Ishikawa (cell line): ENCODE measurements around the gene DCLRE1C.

Source experiments
- CEBPB ChIP-seq: IDR thresholded peaks from 2 replicates; pipeline ENCODE4 v1.6.1; 2012
- CREB1 ChIP-seq: IDR thresholded peaks from 2 replicates; pipeline ENCODE4 v1.6.1; 2012; ENCODE audit warnings: low read depth
- EGR1 ChIP-seq: IDR thresholded peaks from 2 replicates; pipeline ENCODE4 v1.6.1; 2012
- EP300 ChIP-seq: IDR thresholded peaks from 2 replicates; pipeline ENCODE4 v1.6.1; 2012; ENCODE audit warnings: borderline replicate concordance
- FOXM1 ChIP-seq: IDR thresholded peaks from 2 replicates; pipeline ENCODE4 v1.6.1; 2012; ENCODE audit warnings: low read depth, borderline replicate concordance
- NFIC ChIP-seq: IDR thresholded peaks from 2 replicates; pipeline ENCODE4 v1.6.1; 2012
- RAD21 ChIP-seq: IDR thresholded peaks from 2 replicates; pipeline ENCODE4 v1.6.1; 2012; ENCODE audit warnings: low read depth
- REST ChIP-seq: IDR thresholded peaks from 2 replicates; pipeline ENCODE4 v1.6.1; 2012; ENCODE audit warnings: low read depth, mild to moderate bottlenecking
- TAF1 ChIP-seq: IDR thresholded peaks from 2 replicates; pipeline ENCODE4 v1.6.1; 2012; ENCODE audit warnings: low read depth, mild to moderate bottlenecking
- TCF12 ChIP-seq: IDR thresholded peaks from 2 replicates; pipeline ENCODE4 v1.6.1; 2012; ENCODE audit warnings: low read depth
- TEAD4 ChIP-seq: IDR thresholded peaks from 2 replicates; pipeline ENCODE4 v1.6.1; 2012
- USF1 ChIP-seq: IDR thresholded peaks from 2 replicates; pipeline ENCODE4 v1.6.1; 2012
- YY1 ChIP-seq: IDR thresholded peaks from 2 replicates; pipeline ENCODE4 v1.6.1; 2012; ENCODE audit warnings: low read depth
- ZBTB7A ChIP-seq: IDR thresholded peaks from 2 replicates; pipeline ENCODE4 v1.6.1; 2012; ENCODE audit warnings: low read depth
- TF ChIP-seq, protein P1 (sequence below): IDR thresholded peaks from 2 replicates; pipeline ENCODE4 v1.6.1; 2012

Gene DCLRE1C

DNA sequence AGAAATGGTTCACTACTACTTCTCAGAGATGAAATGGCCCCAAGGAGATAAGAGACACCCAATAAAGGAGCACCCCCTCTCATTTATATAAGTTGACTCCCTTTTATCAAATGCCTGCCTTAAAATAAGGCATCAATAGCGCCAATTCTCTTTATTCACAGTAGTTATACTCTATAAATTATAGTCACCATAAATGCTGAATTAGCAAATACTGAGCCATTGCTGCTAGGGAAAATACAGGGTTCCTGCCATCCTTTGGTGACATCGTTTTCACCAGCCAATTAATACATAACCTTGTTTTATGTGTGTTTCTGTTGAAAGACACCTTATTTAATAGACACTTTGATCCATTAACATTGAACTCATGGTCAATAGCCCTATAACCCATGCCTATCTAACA lies 28.6 kb downstream of the DCLRE1C start:
- TF ChIP-seq NFIC (no peak), TAF1 (no peak), EP300 (no peak), YY1 (no peak), EGR1 (no peak), FOXM1 (no peak), USF1 (no peak), TCF12 (no peak), REST (no peak), CREB1 (no peak), ZBTB7A (no peak), CEBPB (no peak), TEAD4 (no peak)
- TF ChIP-seq, protein P1, sequence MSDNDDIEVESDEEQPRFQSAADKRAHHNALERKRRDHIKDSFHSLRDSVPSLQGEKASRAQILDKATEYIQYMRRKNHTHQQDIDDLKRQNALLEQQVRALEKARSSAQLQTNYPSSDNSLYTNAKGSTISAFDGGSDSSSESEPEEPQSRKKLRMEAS, result no peak

DNA sequence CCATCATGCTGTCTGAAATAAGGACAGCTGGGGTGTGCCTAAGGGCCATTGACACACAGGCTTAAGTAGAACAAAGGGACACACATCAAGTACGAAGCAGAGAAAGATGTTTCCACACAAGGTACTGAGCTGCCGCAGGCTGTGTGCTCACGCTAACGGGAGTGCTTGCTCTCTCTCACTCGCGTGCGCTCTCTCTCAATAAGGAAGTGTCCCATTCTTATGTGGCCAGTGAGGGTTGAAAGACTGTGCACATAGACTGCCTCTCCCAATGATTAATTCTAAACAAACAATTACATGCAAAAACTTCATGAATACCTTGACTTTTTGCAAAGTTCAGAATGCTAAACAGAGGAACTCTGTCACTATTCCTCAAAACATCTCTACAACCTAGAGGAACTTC lies 29.9 kb downstream of the DCLRE1C start:
- TF ChIP-seq RAD21 (no peak), EP300 (no peak), CEBPB (no peak), TCF12 (no peak), CREB1 (no peak), FOXM1 (no peak)
- TF ChIP-seq, protein P1, result no peak

DNA sequence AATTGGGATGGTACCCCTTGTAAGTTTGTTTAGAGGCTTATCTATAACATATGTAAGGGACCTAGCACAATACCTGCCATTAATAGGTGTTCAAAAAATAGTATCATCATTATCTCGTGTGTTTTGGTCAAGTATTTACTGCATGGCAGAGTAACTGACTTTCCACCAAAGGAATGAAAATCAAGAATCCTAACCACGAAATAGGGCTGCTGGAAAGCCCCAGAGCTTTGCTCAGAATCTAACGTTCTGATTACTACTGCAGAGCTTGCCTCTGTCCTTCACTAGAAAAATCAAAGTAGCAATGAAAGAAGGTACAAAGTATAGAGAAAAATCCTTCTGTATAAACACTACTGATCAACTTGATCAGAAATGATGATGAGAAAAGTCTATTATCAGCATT lies 34.9 kb downstream of the DCLRE1C start:
- TF ChIP-seq TEAD4 (no peak), ZBTB7A (no peak), EGR1 (no peak), REST (no peak), RAD21 (no peak), TCF12 (no peak), NFIC (no peak), FOXM1 (no peak), EP300 (no peak), CREB1 (no peak), USF1 (no peak), YY1 (no peak), TAF1 (no peak), CEBPB (no peak)
- TF ChIP-seq, protein P1, result no peak

- TF ChIP-seq RAD21, result no peak
- TF ChIP-seq TEAD4, result no peak
- no peak for TF ChIP-seq USF1
- no peak for TF ChIP-seq REST
- TF ChIP-seq ZBTB7A, result no peak
These were observed 36.1 kb downstream of the DCLRE1C start for GRCh38 chr10:14917827-14918226.
